Peyer's patch (tissue), 4 donors: ENCODE measurements around the gene CYP21A2.
"Not testable (repeated sequence)": the region's sequence is repeated elsewhere in the genome, so short reads cannot be mapped to it uniquely, and the experiment has no call there.

Experiments used
- CTCF ChIP-seq, 6 experiments: fragments of 450-650 bp in 4 of 6; fragments of 200-600 bp in 2 of 6; sonication (generic) in 1 of 6; IDR thresholded peaks; one replicate each; pipeline ENCODE4 v1.5.1; 2017 to 2019; ENCODE audit warnings: antibody characterized with exemption in 6 of 6, mild to moderate bottlenecking in 3 of 6, moderate library complexity in 1 of 6
- POLR2A ChIP-seq, 2 donors: fragments of 450-650 bp; IDR thresholded peaks; one replicate each; pipeline ENCODE4 v1.5.1; 2017; ENCODE audit warnings: antibody characterized with exemption in 2 of 2, mild to moderate bottlenecking in 2 of 2, moderate library complexity in 2 of 2

- TF ChIP-seq CTCF, POLR2A (IDR thresholded peaks at IDR 0.05): not testable (repeated sequence)
Measured at GRCh38 chr6:32068315-32068714, 30.1 kb downstream of the CYP21A2 start.
